HCT116 (cell line): ENCODE data around the gene PAQR7. TPM values are rescaled to one million over a fixed set of nuclear protein-coding genes. Genes with fewer than 3 reads are reported as not detected.

Source experiments
- ATAC-seq: fragments of 200-7000 bp; cut with Tn5 transposase; 2 replicates; pipeline ENCODE4 v1.9.1; 2020; ENCODE audit warnings: mild to moderate bottlenecking, moderate library complexity
- BruUV-seq: library from RNA; stranded (reverse); fragments of 400-500 nt; replicated peaks from 2 replicates; lab custom pipeline; 2021; lab: Mats Ljungman, UMichigan
- CTCF ChIA-PET: fragments of 300-600 bp; sonication (Branson Sonifier 250); formaldehyde crosslinking; loops from one replicate; lab custom pipeline; 2021; ENCODE audit warnings: antibody characterized with exemption; lab: Charles Lee
- POLR2A ChIA-PET: fragments of 300-600, 350-600 bp; sonication (Branson Sonifier 250); formaldehyde crosslinking; loops from one replicate; lab custom pipeline; 2021; ENCODE audit warnings: antibody characterized with exemption; lab: Charles Lee
- RAD21 ChIA-PET, 2 experiments: fragments of 300-600 bp; sonication (Branson Sonifier 250); formaldehyde crosslinking; loops; one replicate each; lab custom pipeline; 2023; ENCODE audit warnings: low total read pairs in 2 of 2; ENCODE audit not compliant: uncharacterized antibody in 2 of 2, unreplicated experiment in 2 of 2, low non-redundant PET in 1 of 2; lab: Charles Lee
- DNase-seq: peaks from one replicate; pipeline ENCODE4 v3.0.0-alpha.2; 2010; ENCODE audit warnings: low read depth, low spot score
- H2AFZ ChIP-seq: fragments of 200-600 bp; shearing (Covaris generic), sonication (generic); 2 replicates; pipeline ENCODE4 v1.6.1; 2017; ENCODE audit warnings: low read depth, mixed run types, mixed read lengths, antibody characterized with exemption, low read length; ENCODE audit not compliant: poor library complexity, severe bottlenecking
- H3K27ac ChIP-seq: 2 replicates; pipeline ENCODE4 v1.5.1; 2012; ENCODE audit warnings: low read depth, low read length
- H3K27me3 ChIP-seq: fragments of 200-600 bp; sonication (generic); 2 replicates; pipeline ENCODE4 v1.6.1; 2016; ENCODE audit warnings: mixed run types, low read length, mixed read lengths; ENCODE audit not compliant: insufficient read depth
- H3K36me3 ChIP-seq, 2 experiments: fragments of 200-500 bp in 1 of 2; fragments of 200-600 bp in 1 of 2; sonication (Bioruptor generic) in 1 of 2; sonication (generic) in 1 of 2; 2 replicates each; pipeline versions ENCODE4 v1.5.1 to v1.6.1; 2014 to 2016; ENCODE audit warnings: low read length in 2 of 2, inconsistent platforms in 1 of 2, mixed read lengths in 1 of 2, mixed run types in 1 of 2; ENCODE audit not compliant: insufficient read depth in 2 of 2, control insufficient read depth in 1 of 2
- H3K4me1 ChIP-seq, 2 experiments: fragments of 200-600 bp in 1 of 2; sonication (generic) in 1 of 2; 2 replicates each; pipeline versions ENCODE4 v1.5.1 to v1.6.1; 2012 to 2017; ENCODE audit warnings: low read length in 2 of 2, inconsistent platforms in 1 of 2, mild to moderate bottlenecking in 1 of 2, mixed read lengths in 1 of 2, mixed run types in 1 of 2, moderate library complexity in 1 of 2; ENCODE audit not compliant: insufficient read depth in 2 of 2, control insufficient read depth in 1 of 2
- H3K4me2 ChIP-seq: fragments of 200-600 bp; sonication (generic); 2 replicates; pipeline ENCODE4 v1.6.1; 2017; ENCODE audit warnings: mixed run types, low read length, mixed read lengths
- H3K4me3 ChIP-seq, 2 experiments: fragments of 200-600 bp in 1 of 2; sonication (generic) in 1 of 2; replicated peaks in 1 of 2; 2 replicates each; pipeline ENCODE4 v1.5.1; 2011 to 2016; ENCODE audit warnings: low read length in 2 of 2, control low read depth in 1 of 2, low read depth in 1 of 2, mild to moderate bottlenecking in 1 of 2, mixed read lengths in 1 of 2, mixed run types in 1 of 2
- H3K79me2 ChIP-seq: fragments of 200-600 bp; sonication (generic); 2 replicates; pipeline ENCODE4 v1.6.1; 2017; ENCODE audit warnings: mild to moderate bottlenecking, mixed run types, low read length, moderate library complexity, mixed read lengths; ENCODE audit not compliant: insufficient read depth
- H3K9ac ChIP-seq: fragments of 200-600 bp; sonication (generic); 2 replicates; pipeline ENCODE4 v1.6.1; 2016; ENCODE audit warnings: low read length, mixed read lengths
- H3K9me2 ChIP-seq: fragments of 200-600 bp; sonication (generic), shearing (Covaris generic); 2 replicates; pipeline ENCODE4 v1.6.1; 2017; ENCODE audit warnings: mixed run types, mild to moderate bottlenecking, moderate library complexity; ENCODE audit not compliant: insufficient read depth
- H3K9me3 ChIP-seq, 2 experiments: fragments of 200-500 bp in 1 of 2; fragments of 200-600 bp in 1 of 2; sonication (Bioruptor generic) in 1 of 2; sonication (generic) in 1 of 2; 2 replicates each; pipeline ENCODE4 v1.6.1; 2014 to 2017; ENCODE audit warnings: low read length in 2 of 2, mixed read lengths in 2 of 2, inconsistent platforms in 1 of 2, low read depth in 1 of 2, mild to moderate bottlenecking in 1 of 2, mixed run types in 1 of 2, moderate library complexity in 1 of 2; ENCODE audit not compliant: control insufficient read depth in 1 of 2, insufficient read depth in 1 of 2
- H4K20me1 ChIP-seq: fragments of 200-600 bp; sonication (generic), shearing (Covaris generic); 2 replicates; pipeline ENCODE4 v1.6.1; 2017; ENCODE audit warnings: mixed run types, mild to moderate bottlenecking, moderate library complexity; ENCODE audit not compliant: insufficient read depth
- ATF3 ChIP-seq: IDR thresholded peaks from 2 replicates; pipeline ENCODE4 v1.6.1; 2012
- CEBPB ChIP-seq: IDR thresholded peaks from 2 replicates; pipeline ENCODE4 v1.6.1; 2012; ENCODE audit warnings: low read depth
- EGR1 ChIP-seq: IDR thresholded peaks from 2 replicates; pipeline ENCODE4 v1.6.1; 2012; ENCODE audit warnings: low read depth
- ELF1 ChIP-seq: IDR thresholded peaks from 2 replicates; pipeline ENCODE4 v1.6.1; 2012; ENCODE audit warnings: low read depth, borderline replicate concordance
- EZH2 ChIP-seq: fragments of 200-600 bp; sonication (generic); IDR thresholded peaks from 2 replicates; pipeline ENCODE4 v1.6.1; 2017; ENCODE audit warnings: antibody characterized with exemption, mixed run types
- EZH2phosphoT487 ChIP-seq: fragments of 200-600 bp; IDR thresholded peaks from 2 replicates; pipeline ENCODE4 v1.6.1; 2018; ENCODE audit warnings: antibody characterized with exemption, borderline replicate concordance
- JUND ChIP-seq: IDR thresholded peaks from 2 replicates; pipeline ENCODE4 v1.6.1; 2012
- POLR2A ChIP-seq: IDR thresholded peaks from 2 replicates; pipeline ENCODE4 v1.7.0; 2011; ENCODE audit warnings: borderline replicate concordance; ENCODE audit not compliant: insufficient read depth, insufficient read length; ENCODE audit errors: extremely low read depth
- POLR2AphosphoS5 ChIP-seq: IDR thresholded peaks from 2 replicates; pipeline ENCODE4 v1.6.1; 2011; ENCODE audit warnings: mild to moderate bottlenecking, low read depth, low read length, moderate library complexity
- RAD21 ChIP-seq: IDR thresholded peaks from 2 replicates; pipeline ENCODE4 v1.6.1; 2012; ENCODE audit warnings: low read depth, mild to moderate bottlenecking
- SP1 ChIP-seq: IDR thresholded peaks from 2 replicates; pipeline ENCODE4 v1.6.1; 2012; ENCODE audit warnings: low read depth
- YY1 ChIP-seq: IDR thresholded peaks from 2 replicates; pipeline ENCODE4 v1.6.1; 2011; ENCODE audit warnings: low read length, low read depth, moderate library complexity, mild to moderate bottlenecking; ENCODE audit not compliant: insufficient replicate concordance; ENCODE audit errors: extremely low read depth
- intact Hi-C: fragments of 100-400 bp; cut with micrococcal nuclease; formaldehyde crosslinking; loops from 2 replicates; pipeline ENCODE4 v1.10.0; 2022
- total RNA-seq: library from RNA; stranded (reverse); gene quantifications from one replicate; pipeline ENCODE4 v1.2.1, GENCODE V29; 2021; ENCODE audit not compliant: unreplicated experiment
- TF ChIP-seq, protein P1 (sequence below): IDR thresholded peaks from 2 replicates; pipeline ENCODE4 v1.6.1; 2012; ENCODE audit warnings: low read depth
- TF ChIP-seq, protein P2 (sequence below), 3 experiments: fragments of 200-600 bp in 1 of 3; sonication (generic) in 1 of 3; IDR thresholded peaks in 2 of 3; conservative IDR thresholded peaks in 1 of 3; 2 replicates each; pipeline ENCODE4 v1.5.1; 2012 to 2017; ENCODE audit warnings: low read depth in 2 of 3, low read length in 2 of 3, antibody characterized with exemption in 1 of 3, borderline replicate concordance in 1 of 3, control low read depth in 1 of 3, mild to moderate bottlenecking in 1 of 3, mixed read lengths in 1 of 3, mixed run types in 1 of 3, moderate library complexity in 1 of 3; ENCODE audit not compliant: insufficient read depth in 1 of 3
- TF ChIP-seq, protein P3 (sequence below): IDR thresholded peaks from 2 replicates; pipeline ENCODE4 v1.6.1; 2012

PAQR7 gene
- total RNA-seq, 1 experiment from 2014 or later = 13.1 TPM

- Histone ChIP-seq H3K4me1 (peaks cover 35 to 69% of the 10 kb centered on the region in 2 experiments), H3K4me2 (peak overlapping the region; percentile 98), H3K4me3 (peak overlapping the region; percentile 77 to 78), H4K20me1 (no peaks in the 10 kb centered on the region), H2AFZ (no peak overlapping the region), H3K9ac (peak overlapping the region; percentile 84), H3K27me3 (no peaks in the 10 kb centered on the region), H3K27ac (peak overlapping the region; percentile 81), H3K9me3 (no peaks in the 10 kb centered on the region), H3K79me2 (peaks cover 10% of the 10 kb centered on the region; the same call in 1 of the 2 replicates), H3K9me2 (no peaks in the 10 kb centered on the region), H3K36me3 (no peaks in the 10 kb centered on the region)
- intact Hi-C loops = no loop called here
- DNase-seq (no peak), ATAC-seq (no peak)
- POLR2A ChIA-PET = interaction anchor here (2.3 to 3.2 kb wide), 2 partner anchors 12 to 17 kb away, joined by 8 to 31 read pairs; no protein-coding TSS in a partner anchor
- CTCF ChIA-PET = no interaction called here
- RAD21 ChIA-PET = no interaction called here
- no peak for TF ChIP-seq POLR2A
- TF ChIP-seq JUND = no peak
- no peak for TF ChIP-seq EZH2phosphoT487
- no peak for TF ChIP-seq EGR1
- TF ChIP-seq POLR2AphosphoS5 = no peak
- no TSS peak for BruUV-seq
Observed at GRCh38 chr1:25874209-25874608, 1.3 kb downstream of the PAQR7 start.

- ATAC-seq = no peak
- H3K4me2 ChIP-seq = peak overlapping the region; percentile 11; the same call in 1 of the 2 replicates
- TF ChIP-seq RAD21 (no peak), SP1 (no peak), ATF3 (no peak), EGR1 (no peak), EZH2 (no peak), EZH2phosphoT487 (no peak), CEBPB (no peak), POLR2AphosphoS5 (no peak), ELF1 (no peak), POLR2A (no peak), YY1 (no peak)
- TF ChIP-seq, protein P1, sequence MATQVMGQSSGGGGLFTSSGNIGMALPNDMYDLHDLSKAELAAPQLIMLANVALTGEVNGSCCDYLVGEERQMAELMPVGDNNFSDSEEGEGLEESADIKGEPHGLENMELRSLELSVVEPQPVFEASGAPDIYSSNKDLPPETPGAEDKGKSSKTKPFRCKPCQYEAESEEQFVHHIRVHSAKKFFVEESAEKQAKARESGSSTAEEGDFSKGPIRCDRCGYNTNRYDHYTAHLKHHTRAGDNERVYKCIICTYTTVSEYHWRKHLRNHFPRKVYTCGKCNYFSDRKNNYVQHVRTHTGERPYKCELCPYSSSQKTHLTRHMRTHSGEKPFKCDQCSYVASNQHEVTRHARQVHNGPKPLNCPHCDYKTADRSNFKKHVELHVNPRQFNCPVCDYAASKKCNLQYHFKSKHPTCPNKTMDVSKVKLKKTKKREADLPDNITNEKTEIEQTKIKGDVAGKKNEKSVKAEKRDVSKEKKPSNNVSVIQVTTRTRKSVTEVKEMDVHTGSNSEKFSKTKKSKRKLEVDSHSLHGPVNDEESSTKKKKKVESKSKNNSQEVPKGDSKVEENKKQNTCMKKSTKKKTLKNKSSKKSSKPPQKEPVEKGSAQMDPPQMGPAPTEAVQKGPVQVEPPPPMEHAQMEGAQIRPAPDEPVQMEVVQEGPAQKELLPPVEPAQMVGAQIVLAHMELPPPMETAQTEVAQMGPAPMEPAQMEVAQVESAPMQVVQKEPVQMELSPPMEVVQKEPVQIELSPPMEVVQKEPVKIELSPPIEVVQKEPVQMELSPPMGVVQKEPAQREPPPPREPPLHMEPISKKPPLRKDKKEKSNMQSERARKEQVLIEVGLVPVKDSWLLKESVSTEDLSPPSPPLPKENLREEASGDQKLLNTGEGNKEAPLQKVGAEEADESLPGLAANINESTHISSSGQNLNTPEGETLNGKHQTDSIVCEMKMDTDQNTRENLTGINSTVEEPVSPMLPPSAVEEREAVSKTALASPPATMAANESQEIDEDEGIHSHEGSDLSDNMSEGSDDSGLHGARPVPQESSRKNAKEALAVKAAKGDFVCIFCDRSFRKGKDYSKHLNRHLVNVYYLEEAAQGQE = no peak
- TF ChIP-seq, protein P2, sequence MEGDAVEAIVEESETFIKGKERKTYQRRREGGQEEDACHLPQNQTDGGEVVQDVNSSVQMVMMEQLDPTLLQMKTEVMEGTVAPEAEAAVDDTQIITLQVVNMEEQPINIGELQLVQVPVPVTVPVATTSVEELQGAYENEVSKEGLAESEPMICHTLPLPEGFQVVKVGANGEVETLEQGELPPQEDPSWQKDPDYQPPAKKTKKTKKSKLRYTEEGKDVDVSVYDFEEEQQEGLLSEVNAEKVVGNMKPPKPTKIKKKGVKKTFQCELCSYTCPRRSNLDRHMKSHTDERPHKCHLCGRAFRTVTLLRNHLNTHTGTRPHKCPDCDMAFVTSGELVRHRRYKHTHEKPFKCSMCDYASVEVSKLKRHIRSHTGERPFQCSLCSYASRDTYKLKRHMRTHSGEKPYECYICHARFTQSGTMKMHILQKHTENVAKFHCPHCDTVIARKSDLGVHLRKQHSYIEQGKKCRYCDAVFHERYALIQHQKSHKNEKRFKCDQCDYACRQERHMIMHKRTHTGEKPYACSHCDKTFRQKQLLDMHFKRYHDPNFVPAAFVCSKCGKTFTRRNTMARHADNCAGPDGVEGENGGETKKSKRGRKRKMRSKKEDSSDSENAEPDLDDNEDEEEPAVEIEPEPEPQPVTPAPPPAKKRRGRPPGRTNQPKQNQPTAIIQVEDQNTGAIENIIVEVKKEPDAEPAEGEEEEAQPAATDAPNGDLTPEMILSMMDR (IDR thresholded peaks at IDR 0.05 in 2 of 3, conservative IDR thresholded peaks at IDR 0.05 in 1 of 3; ENCODE audit: borderline replicate concordance in 1 of 3, insufficient read depth in 1 of 3, low read depth in 2 of 3, low read length in 2 of 3) = no peak
- TF ChIP-seq, protein P3, sequence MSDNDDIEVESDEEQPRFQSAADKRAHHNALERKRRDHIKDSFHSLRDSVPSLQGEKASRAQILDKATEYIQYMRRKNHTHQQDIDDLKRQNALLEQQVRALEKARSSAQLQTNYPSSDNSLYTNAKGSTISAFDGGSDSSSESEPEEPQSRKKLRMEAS = no peak
Observed at GRCh38 chr1:25873120-25873519, 2.4 kb downstream of the PAQR7 start.

More at GRCh38 chr1:25873120-25873519, 2.4 kb downstream of the PAQR7 start:
- Histone ChIP-seq H3K27ac (no peak overlapping the region), H3K9ac (no peak overlapping the region), H3K4me1 (peaks cover 35 to 68% of the 10 kb centered on the region in 2 experiments), H3K79me2 (peaks cover 10% of the 10 kb centered on the region; the same call in 1 of the 2 replicates), H2AFZ (no peak overlapping the region), H3K4me3 (no peak overlapping the region), H3K36me3 (no peaks in the 10 kb centered on the region), H3K9me2 (no peaks in the 10 kb centered on the region), H3K9me3 (no peaks in the 10 kb centered on the region), H4K20me1 (no peaks in the 10 kb centered on the region), H3K27me3 (no peaks in the 10 kb centered on the region)
- POLR2A ChIA-PET = no interaction called here
- intact Hi-C loops = no loop called here
- DNase-seq = no peak
- RAD21 ChIA-PET = no interaction called here
- no TSS peak for BruUV-seq
- CTCF ChIA-PET = no interaction called here
